Embryonic facial prominence (tissue), 1 donor: Measurements from ENCODE around the gene BATF.

ENCODE experiments used
- DNase-seq: peaks from one replicate; pipeline ENCODE4 v3.0.0-alpha.2; 2016; ENCODE audit errors: extremely low spot score

Gene BATF

DNA sequence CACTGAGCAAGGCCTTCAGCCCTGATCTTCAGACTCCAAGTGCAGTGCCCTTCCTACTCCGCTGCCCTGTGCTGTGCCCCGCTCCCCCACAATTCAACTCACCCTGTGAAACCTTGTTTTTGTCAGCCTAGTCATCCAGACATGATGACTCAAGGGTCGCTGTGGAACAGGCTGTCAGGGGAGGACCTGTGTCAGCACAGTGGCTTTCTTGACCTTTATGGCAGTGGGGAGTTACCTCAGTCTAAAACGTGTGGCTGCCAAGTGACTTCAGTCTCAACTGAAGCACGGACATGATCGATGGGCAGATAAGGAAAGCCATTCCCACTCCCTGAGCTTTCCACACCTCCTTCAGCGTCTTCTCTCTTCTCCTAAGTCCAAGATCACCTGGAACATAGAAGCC is 39.8 kb downstream of the BATF start:
- no peak for DNase-seq

DNA sequence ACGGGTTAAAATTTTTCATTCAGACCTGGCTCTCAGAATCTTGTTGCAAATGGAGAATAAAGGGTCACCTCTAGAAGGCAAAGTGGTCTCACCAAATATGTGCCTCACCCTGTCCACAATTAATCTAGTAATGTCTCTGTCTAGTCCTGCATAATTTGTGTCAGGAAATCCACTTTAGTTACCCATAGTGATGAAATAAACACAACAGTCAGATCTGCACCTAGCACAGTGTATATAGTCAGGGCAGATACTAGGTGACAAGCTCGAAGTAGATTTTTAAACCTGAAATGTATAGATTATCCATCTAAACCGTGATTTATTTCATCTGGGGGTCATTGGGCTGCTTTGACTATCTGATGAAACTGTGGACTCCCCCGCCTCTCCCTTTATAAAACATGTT is 40.2 kb downstream of the BATF start:
- DNase-seq = no peak

DNA sequence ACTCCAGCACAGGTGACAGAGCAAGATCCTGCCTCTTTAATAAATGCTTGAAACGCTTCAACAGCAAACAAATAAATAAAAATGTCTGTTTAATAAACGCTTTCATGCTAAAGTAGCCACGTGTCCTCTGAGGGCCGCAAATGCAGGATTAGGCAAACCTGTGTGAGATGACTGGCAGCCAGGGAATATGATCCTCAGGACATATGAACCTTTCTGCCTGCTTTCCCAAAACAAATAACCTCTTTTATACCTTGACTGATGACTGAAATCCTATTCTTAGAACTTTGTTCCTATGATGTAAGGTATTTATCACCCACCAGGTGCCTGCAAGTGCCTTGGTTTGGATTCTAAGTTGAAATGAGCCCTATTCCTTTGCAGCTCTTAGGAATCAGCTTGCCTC is 41.7 kb downstream of the BATF start:
- DNase-seq = no peak

DNA sequence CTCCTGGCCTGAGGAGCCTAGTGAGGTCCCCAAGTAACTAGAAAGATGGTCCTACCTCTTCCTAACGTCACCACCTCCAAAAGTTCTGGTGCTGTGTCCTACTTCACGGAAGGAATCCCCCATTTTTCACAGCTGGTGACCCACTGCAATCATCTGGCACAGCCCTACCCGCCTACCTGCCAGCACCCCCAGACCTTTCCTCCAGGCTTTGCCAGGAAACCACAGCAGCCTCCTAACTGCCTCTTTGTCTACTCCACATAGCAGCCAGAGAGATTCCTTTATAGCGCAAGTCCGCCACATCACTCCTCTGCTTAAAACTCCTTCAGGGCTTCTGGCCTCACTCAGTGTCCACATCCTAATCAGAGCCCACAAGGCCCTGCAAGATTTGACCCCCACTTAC is 42.8 kb downstream of the BATF start:
- DNase-seq = no peak

DNA sequence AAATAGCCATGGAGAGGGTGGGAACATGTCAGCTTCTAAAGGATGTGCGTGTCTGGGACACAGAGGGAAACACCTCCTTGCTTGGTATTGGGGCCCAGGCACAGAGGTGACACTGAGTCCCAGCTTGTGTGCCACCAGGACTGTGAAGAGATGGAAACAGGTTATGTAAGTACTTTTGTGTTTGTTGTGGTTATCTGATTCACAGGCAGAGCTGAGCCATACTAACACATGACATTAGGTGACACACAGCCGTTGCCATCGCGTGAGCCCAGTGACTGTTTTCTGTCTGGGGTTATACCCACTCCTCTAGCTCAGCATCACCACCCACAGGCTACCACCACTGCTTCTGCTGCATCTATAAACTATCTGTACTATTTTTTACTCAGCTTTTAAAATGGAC is 44.1 kb downstream of the BATF start:
- DNase-seq = no peak

DNA sequence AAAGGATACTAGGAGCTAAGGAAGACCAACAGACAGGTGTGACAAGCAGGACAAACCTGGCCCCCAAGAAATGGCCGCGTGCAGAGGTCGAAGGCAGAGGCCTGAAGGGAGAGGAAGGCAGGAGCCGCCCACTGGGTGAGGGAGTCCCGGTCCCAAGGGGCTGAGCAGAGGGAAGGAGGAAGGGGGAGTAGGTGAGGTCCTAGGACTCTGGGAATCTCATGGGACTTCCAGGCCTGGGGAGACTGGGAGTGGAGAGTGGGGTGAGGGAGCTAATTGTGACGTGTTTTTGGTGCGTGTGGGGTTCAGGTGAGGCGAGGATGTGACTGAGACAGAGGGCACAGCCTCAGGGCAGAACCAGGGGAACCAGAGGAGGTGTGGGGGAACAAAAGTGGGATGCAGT is 44.5 kb downstream of the BATF start:
- no peak for DNase-seq

DNA sequence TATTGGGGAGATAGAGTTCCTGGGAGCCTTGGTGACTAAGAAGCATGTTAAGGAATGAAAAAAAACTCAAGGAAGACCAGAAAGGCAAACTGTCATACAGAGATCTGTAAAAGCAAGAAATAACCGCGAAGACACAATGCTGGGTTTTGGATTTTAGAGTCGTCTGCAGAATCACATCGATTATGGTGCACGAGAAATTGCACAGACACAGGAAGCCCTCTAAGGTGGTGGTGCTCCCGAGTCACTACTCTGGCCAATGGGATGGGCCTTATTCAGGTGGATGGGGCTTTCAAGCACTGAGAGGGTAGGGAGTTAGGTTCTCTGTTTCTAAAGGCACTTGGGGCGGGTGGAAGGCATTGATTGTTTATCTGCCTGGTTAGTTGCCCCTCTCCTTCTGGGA is 45.9 kb downstream of the BATF start:
- no peak for DNase-seq

DNA sequence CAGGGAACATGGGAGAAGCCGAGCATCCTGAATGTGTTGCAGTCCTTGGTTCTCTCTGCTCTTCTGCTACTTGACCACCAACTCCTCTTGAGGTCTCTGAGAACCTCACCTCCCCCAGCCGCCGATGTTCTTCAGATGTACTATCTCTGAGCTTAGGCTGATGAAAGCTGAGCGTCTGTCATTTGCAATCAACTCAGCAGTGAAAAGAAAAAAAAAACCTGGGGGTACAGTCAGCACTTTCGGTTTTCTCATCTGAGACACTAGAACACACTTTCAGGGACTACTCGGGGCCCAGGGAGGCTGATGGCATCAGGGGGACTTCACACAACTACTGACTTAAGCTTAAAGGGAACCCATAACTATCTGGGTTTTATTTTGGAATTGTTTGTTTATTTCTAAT is 46.5 kb downstream of the BATF start:
- no peak for DNase-seq

DNA sequence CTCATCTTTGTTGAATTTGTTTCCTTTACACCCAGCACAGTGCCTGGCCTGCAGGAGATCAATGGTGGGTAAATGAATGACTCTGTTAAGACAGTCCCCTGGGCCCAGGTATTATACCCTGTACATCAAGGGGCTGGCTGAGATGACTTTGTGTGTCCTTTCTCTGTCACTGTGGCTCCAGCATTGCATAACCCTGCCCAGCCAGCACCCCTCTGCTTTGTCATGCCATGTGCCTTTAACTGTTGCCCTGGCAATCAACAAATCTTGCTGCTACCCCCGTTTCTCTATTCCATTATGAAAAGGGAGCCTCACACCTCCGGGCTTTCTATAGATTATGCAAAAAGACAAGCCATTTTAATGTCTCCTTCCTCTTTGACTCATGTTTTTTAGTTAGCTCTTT is 48.5 kb downstream of the BATF start:
- no peak for DNase-seq

DNA sequence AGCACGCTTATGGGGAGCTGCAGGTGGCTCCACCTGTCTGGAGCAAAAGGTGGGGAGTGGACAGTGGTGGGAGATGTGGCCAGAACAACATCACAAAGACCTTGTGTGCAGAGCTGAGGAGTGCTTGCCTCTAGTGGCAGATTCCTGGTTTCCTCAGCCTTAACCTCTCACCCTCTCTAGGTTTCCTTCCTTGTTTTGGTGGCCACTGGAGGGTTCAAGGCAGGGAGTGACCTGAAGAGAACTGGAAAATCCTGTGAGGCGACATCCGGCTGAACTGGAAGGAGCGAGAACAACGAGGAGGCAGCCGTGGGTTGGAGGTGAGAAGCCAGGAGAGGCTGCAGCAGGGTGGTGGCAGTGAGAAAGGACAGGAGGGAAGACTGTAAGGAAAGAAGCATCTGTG is 49.8 kb downstream of the BATF start:
- no peak for DNase-seq

DNA sequence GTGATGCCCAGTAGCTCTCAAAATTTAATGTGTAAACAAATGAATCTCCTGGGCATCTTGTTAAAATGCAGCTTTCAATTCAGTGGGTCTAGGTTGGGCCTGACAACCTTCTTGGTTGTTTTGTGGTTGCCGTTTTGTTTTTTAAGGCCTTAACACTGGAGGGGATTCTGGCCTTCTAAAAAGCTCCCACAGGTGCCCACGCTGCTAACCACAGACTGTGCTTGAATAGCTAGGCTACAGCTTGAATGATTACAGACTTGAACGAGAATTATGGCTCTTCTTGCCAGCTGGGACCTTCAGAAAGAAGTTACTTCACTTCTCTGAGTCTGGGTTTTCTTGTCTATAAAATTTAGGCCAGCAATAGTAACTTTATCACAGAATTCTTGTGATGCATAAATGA is 54.8 kb downstream of the BATF start:
- DNase-seq = no peak

DNA sequence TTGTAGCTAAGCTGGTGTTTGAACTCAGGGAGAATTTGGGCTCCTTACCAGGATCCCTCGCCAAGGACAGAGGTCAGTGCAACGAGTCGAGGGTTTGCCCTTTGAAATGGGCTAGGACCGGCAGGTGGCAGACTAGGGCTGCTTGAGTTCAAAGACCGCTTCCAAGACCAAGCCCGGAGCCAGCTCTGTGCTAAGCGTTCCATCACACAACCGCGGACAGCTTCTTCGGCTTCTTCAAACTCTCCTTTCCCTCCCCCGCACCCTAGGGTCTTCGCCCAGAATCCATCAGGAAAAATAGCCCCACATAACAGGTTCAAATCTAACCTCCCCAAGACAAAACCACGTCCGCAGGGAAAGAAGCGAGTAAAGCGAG is 55.4 kb downstream of the BATF start:
- peak; percentile 59 for DNase-seq

DNA sequence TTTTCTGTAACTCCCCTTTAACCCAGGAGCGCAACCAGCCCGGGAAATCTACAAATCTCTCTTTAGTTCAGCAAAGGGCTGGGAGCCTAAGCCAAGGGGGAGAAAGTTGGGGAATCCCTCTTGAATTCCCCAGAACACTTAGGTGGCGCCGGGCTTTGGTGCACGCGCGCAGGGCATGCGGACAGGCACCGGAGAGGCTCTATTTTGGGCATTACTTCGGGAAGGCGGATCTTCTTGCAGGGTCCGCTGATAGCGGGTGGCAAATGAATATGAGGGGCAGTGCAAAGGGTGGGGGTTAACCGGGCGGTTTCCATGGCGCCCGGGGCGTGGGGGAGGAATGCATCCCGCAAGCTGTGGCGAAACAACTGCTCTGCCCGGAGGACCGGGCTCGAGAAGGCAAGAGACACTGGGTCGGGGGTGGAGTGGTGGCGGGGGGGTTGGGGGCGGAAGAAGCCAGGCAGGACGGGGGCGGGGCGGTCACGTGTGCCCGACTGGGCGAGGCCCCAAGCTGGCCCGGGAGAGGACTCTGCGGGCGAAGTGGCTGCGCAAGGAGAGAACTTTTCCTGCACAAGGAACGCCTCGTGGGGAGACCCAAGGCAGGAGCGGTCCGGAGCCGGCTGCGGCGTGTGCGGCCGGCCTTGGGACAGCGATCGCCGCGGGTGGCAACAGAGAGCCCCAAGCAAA is 56.0 kb downstream of the BATF start, which contains the start of gene FLVCR2:
TSS of gene FLVCR2 (plus strand) at position 519 of the 684 bp plus-strand sequence. CDS start 353 bp downstream, outside the sequence.
- DNase-seq = no peak

DNA sequence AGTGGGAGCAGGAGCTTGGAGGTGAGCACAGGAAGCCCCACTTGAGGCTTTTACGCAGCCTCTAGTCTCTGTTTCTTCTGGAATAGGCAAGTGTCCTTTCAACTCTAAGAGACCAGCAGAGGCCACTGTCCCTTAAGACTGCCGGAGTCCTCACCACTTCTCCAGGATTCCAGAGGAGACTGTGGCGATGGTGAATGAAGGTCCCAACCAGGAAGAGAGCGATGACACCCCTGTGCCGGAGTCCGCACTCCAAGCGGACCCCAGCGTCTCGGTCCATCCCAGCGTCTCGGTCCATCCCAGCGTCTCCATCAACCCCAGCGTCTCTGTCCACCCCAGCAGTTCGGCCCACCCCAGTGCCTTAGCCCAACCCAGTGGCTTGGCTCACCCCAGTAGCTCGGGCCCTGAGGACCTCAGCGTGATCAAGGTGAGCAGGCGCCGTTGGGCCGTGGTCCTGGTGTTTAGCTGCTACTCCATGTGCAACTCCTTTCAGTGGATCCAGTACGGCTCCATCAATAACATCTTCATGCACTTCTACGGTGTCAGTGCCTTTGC is 56.6 kb downstream of the BATF start:
- DNase-seq = no peak

DNA sequence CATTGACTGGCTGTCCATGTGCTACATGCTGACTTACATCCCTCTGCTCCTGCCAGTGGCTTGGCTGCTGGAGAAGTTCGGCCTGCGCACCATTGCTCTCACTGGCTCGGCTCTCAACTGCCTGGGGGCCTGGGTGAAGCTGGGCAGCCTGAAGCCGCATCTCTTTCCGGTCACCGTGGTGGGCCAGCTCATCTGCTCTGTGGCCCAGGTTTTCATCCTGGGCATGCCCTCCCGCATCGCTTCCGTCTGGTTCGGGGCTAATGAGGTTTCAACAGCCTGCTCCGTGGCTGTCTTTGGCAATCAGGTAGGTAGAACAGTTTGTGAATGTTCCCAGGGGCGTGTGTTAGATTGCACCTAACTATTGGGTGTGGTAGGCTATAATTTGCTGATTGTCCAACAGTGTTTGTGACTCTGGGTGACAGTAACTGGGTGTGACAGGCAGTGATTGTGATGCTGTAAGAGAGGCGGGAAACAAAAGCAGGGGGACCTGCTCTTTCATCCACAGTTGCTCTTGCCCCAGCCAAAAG is 57.1 kb downstream of the BATF start:
- no peak for DNase-seq

DNA sequence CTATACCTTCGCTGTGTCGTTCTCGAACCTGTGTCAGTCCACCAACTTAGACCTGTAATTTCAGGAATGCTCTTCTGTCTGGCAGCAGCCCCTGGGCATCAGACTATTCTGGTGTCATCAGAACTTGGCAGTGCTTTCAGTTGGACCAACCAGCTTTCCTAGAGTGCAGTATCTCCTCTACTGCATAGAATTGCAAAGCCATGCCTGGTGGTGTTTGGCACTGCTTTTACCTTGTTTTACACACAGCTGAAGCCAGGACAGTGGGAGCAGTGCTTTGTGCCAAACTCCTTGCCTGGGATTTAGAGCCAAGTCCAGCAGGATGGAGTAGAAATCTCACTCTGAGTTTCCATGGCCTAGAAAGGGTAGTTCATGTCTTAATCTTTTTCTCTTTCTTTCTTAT is 57.6 kb downstream of the BATF start:
- no peak for DNase-seq

DNA sequence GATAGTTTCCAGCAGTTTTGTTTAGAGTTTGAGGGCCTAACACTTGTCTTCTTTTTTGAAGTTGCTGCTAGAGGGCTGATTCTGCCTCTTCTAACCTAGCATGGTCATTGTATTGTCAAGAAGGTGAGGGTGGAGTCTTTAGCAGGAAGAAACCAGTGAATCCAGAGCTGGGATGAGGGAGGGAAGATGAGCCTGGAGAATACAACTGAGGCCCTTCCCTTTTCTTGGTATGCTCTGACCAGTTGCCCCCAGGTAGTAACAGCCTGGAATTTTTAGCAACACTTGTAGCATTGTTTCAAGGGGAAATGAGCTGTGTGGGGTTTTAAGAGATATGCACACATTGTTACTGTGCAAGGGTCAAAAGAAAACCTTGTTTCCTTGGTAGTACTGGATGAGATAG is 65.1 kb downstream of the BATF start:
- no peak for DNase-seq

DNA sequence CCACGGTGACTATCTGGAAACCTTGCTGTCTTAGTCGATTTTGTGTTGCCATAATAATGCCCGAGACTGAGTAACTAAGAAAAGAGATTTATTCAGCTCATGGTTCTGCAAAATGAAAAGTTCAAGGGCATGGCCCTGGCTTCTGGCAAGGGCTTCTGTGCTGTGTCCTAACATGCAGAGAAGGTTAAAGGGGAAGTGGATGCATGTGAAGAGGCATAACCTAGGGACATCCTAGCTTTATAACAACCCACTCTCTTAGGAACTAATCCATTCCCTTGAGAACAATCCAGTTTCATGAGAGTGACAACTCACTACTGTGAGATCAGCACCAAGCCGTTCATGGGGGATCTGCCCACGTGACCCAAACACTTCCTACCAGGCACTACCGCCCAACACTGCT is 67.7 kb downstream of the BATF start:
- DNase-seq = no peak

DNA sequence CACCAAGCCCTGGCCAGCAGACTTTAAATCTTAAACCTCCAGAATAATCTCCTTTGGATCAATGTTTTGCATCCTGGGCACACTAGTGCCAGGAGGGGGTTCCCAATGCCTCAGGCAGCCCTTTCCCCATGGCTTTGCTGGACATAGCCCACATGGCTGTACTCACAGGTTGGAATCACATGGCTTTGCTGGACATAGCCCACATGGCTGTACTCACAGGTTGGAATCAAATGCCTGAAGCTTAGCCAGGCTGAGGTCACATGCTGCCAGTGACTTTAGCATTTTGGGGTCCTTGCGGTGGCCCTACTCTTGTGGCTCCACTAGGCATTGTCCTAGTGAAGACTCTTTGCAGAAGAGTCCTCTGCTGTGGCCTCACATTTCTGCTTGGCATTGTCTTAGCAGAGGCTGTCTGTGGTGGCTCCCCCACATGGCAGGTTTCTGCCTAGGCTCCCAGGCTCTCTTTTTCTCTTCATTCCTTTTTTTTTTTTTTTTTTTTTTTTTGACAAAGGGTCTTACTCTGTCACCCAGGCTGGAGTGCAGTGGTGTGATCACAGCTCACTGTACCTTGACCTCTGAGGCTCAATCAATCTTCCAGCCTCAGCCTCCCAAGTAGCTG is 69.2 kb downstream of the BATF start:
- no peak for DNase-seq

DNA sequence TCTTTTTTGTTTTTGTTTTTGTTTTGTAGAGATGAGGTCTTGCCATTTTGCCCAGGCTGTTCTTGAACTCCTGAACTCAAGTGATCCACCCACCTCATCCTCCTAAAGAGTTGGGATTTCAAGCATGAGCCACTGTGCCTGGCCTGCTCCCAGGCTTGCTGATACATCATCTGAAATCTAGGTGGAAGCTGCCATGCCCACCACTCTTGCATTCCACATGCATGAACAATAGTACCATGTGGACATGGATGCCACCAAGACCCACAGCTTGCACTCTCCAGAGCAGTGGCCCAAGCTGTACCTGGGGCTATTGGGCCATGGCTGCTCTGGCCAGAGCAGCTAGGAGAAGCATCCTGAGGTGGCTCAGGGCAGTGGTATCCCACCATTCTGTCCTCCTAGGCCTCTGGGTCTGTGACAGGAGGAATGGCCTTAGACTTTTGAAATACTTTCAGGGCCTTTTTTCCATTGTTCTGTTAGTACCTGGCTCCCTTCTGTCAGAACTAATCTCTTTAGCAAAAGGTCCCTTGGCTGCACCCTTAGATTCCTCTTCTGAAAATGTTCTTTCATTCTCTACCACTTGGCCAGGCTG is 69.8 kb downstream of the BATF start:
- no peak for DNase-seq

DNA sequence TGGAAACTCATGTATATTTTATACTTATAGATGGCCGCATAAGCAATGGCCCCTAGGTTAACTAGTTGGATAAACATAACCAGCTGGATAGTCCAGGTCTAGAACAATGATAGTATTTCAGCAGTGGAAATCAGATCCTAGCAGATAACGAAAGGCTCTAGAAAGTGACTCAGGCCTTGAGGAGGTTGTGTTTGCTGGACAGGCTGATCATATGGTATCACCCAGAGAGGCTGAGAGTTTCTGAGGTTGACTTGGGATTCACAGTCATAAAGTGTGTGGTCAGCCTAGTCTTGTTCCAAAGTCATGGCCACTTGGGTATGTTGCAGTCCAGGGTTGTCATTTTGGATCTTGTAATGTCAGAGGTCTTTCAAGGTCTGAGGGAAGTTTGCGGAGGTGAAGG is 73.0 kb downstream of the BATF start:
- no peak for DNase-seq
